ENCODE results near the gene RHOB.

DNA sequence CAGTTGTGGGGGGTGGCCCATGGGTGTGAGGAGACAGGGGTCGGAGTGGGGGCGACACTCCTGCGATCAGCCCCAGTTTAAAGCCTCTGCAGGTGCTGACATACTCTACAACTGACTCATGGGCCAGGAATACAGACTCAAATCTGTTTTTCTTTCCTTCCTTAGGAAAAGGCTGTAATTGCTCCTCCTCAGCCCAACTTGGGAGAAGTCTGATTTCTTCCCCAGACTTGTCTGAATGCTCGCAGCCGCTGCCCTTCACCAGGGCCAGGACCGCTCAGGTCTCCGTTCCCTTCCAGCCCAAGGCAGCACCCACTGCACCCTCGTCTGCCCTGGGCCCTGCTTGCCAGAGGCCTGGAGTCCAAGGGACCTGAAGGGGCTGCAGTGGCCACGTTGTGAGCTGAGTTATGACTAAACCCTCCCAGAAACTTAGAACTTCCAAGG lies 41.3 kb downstream of the RHOB start:
- TF ChIP-seq, protein P1, sequence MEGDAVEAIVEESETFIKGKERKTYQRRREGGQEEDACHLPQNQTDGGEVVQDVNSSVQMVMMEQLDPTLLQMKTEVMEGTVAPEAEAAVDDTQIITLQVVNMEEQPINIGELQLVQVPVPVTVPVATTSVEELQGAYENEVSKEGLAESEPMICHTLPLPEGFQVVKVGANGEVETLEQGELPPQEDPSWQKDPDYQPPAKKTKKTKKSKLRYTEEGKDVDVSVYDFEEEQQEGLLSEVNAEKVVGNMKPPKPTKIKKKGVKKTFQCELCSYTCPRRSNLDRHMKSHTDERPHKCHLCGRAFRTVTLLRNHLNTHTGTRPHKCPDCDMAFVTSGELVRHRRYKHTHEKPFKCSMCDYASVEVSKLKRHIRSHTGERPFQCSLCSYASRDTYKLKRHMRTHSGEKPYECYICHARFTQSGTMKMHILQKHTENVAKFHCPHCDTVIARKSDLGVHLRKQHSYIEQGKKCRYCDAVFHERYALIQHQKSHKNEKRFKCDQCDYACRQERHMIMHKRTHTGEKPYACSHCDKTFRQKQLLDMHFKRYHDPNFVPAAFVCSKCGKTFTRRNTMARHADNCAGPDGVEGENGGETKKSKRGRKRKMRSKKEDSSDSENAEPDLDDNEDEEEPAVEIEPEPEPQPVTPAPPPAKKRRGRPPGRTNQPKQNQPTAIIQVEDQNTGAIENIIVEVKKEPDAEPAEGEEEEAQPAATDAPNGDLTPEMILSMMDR (IDR thresholded peaks at IDR 0.05; ENCODE audit: poor library complexity) = no peak
- TF ChIP-seq EZH2phosphoT487 (IDR thresholded peaks at IDR 0.05; ENCODE audit: low read depth, severe bottlenecking, unreplicated experiment) = no peak
- no peak for TF ChIP-seq EZH2 (IDR thresholded peaks at IDR 0.05; ENCODE audit: borderline replicate concordance)

All from hepatocyte (in vitro differentiated cells).